Glomerular endothelial cell (primary cell): ENCODE results near the gene ZNF134. TPM values are rescaled to one million over a fixed set of nuclear protein-coding genes. Genes with fewer than 3 reads are reported as not detected.
A peak's percentile ranks its signal among the peaks of the same experiment; 100 is the strongest.

Experiments
- DNase-seq: peaks from one replicate; pipeline ENCODE4 v3.0.0-alpha.2; 2011; ENCODE audit warnings: low read depth, low spot score; ENCODE audit errors: extremely low read depth
- total RNA-seq: library from RNA; depleted of rRNA; stranded (reverse); fragments of >200 nt; gene quantifications from 2 replicates; pipeline ENCODE4 v1.2.3, GENCODE V29; 2015

The ZNF134 gene
- total RNA-seq: 12.6 and 18.8 TPM in 2 replicates

GRCh38 chr19:57613941-57614743 lies at the start of gene ZNF134:
ZNF134 (plus strand) TSS chr19:57614242; CDS start chr19:57619469, 5,227 bp downstream.
- DNase-seq: peak; percentile 60

- DNase-seq: peak; percentile 31
Measured at GRCh38 chr19:57566396-57567265, 47.4 kb upstream of the ZNF134 start.

GRCh38 chr19:57570707-57571106 lies 43.3 kb upstream of the ZNF134 start:
- DNase-seq: no peak

- no peak for DNase-seq
Measured at GRCh38 chr19:57572415-57572947, 41.6 kb upstream of the ZNF134 start.

- DNase-seq: no peak
Measured at GRCh38 chr19:57576661-57577060, 37.4 kb upstream of the ZNF134 start.

GRCh38 chr19:57578487-57579205 lies 35.4 kb upstream of the ZNF134 start, which contains the start of gene ZNF416:
ZNF416 (minus strand) TSS chr19:57578911; CDS start chr19:57578704, 207 bp downstream.
- DNase-seq: peak; percentile 92

GRCh38 chr19:57583104-57583520 lies 30.9 kb upstream of the ZNF134 start:
- no peak for DNase-seq

GRCh38 chr19:57583521-57584416 lies 30.3 kb upstream of the ZNF134 start, which contains the start of gene ZIK1:
ZIK1 (plus strand) TSS chr19:57584145; CDS start chr19:57584357, 212 bp downstream.
- DNase-seq: peak; percentile 37

- DNase-seq: no peak
Measured at GRCh38 chr19:57587529-57587928, 26.5 kb upstream of the ZNF134 start.

GRCh38 chr19:57599377-57599760 lies 14.7 kb upstream of the ZNF134 start:
- DNase-seq: no peak

GRCh38 chr19:57599761-57600383 lies 14.2 kb upstream of the ZNF134 start, which contains the start of gene ZNF530:
ZNF530 (plus strand) TSS chr19:57599885; CDS start chr19:57604346, 4,461 bp downstream.
- peak; percentile 55 for DNase-seq

- DNase-seq: no peak
Measured at GRCh38 chr19:57606931-57607330, 7.1 kb upstream of the ZNF134 start.

GRCh38 chr19:57611113-57611512 lies 2.9 kb upstream of the ZNF134 start:
- DNase-seq: no peak

GRCh38 chr19:57615346-57615745 lies 1.3 kb downstream of the ZNF134 start:
- no peak for DNase-seq

GRCh38 chr19:57620673-57621348 lies 6.8 kb downstream of the ZNF134 start:
- no peak for DNase-seq

GRCh38 chr19:57623091-57623490 lies 9.0 kb downstream of the ZNF134 start:
- DNase-seq: no peak

GRCh38 chr19:57632987-57633831 lies 19.2 kb downstream of the ZNF134 start, which contains the start of gene ZNF211:
ZNF211 (plus strand) TSS chr19:57633168; CDS start chr19:57633347, 179 bp downstream.
- DNase-seq: peak; percentile 58
